CD8-positive, alpha-beta memory T cell (primary cell): Measurements from ENCODE around the gene PHF21A. TPM values are rescaled to one million over a fixed set of nuclear protein-coding genes. Genes with fewer than 3 reads are reported as not detected.

Source experiments
- CTCF ChIA-PET: fragments of 350-600 bp; sonication (Branson Sonifier 250); formaldehyde crosslinking; loops from one replicate; lab custom pipeline; 2021; ENCODE audit warnings: antibody characterized with exemption; lab: Charles Lee
- POLR2A ChIA-PET: fragments of 350-600 bp; sonication (Branson Sonifier 250); formaldehyde crosslinking; loops from one replicate; lab custom pipeline; 2021; ENCODE audit warnings: antibody characterized with exemption; lab: Charles Lee
- DNase-seq, 5 donors: peaks; one replicate each; pipeline versions ENCODE4 v3.0.0 to v3.0.0-alpha.2; 2020 to 2022; ENCODE audit warnings: mixed read lengths in 1 of 5
- H3K27ac ChIP-seq: one replicate; pipeline ENCODE4 v1.7.0; 2013; ENCODE audit warnings: low read depth, mild to moderate bottlenecking, low read length, moderate library complexity
- H3K27me3 ChIP-seq: 2 replicates; pipeline ENCODE4 v1.7.0; 2013; ENCODE audit warnings: low read length, mild to moderate bottlenecking; ENCODE audit not compliant: insufficient read depth, poor library complexity, severe bottlenecking
- H3K36me3 ChIP-seq: 2 replicates; pipeline ENCODE4 v1.7.0; 2013; ENCODE audit warnings: mild to moderate bottlenecking, low read length, moderate library complexity; ENCODE audit not compliant: insufficient read depth
- H3K4me1 ChIP-seq: 2 replicates; pipeline ENCODE4 v1.7.0; 2013; ENCODE audit warnings: mild to moderate bottlenecking, low read length, moderate library complexity; ENCODE audit not compliant: insufficient read depth
- H3K4me3 ChIP-seq: 2 replicates; pipeline ENCODE4 v1.7.0; 2013; ENCODE audit warnings: mild to moderate bottlenecking, low read length
- H3K9me3 ChIP-seq: 2 replicates; pipeline ENCODE4 v1.7.0; 2013; ENCODE audit warnings: mild to moderate bottlenecking, low read length
- H3K27ac Mint-ChIP-seq, 8 donors: one replicate each; pipeline ENCODE4 v1.8.0; 2020 to 2021; ENCODE audit warnings: mixed read lengths in 8 of 8, mild to moderate bottlenecking in 6 of 8, inconsistent platforms in 3 of 8, moderate library complexity in 3 of 8
- H3K27me3 Mint-ChIP-seq, 2 donors: one replicate each; pipeline ENCODE4 v1.8.0; 2020 to 2021; ENCODE audit warnings: mixed read lengths in 2 of 2, mild to moderate bottlenecking in 1 of 2, moderate library complexity in 1 of 2
- H3K36me3 Mint-ChIP-seq, 3 donors: one replicate each; pipeline ENCODE4 v1.8.0; 2020 to 2021; ENCODE audit warnings: mixed read lengths in 3 of 3, inconsistent platforms in 1 of 3, mild to moderate bottlenecking in 1 of 3
- H3K4me1 Mint-ChIP-seq, 3 donors: one replicate each; pipeline ENCODE4 v1.8.0; 2020 to 2021; ENCODE audit warnings: mixed read lengths in 3 of 3, inconsistent platforms in 1 of 3, mild to moderate bottlenecking in 1 of 3
- H3K4me3 Mint-ChIP-seq, 7 donors: one replicate each; pipeline ENCODE4 v1.8.0; 2020 to 2021; ENCODE audit warnings: mixed read lengths in 7 of 7, mild to moderate bottlenecking in 6 of 7, moderate library complexity in 4 of 7, inconsistent platforms in 2 of 7
- H3K9me3 Mint-ChIP-seq, 5 donors: one replicate each; pipeline ENCODE4 v1.8.0; 2020 to 2022; ENCODE audit warnings: mixed read lengths in 5 of 5, mild to moderate bottlenecking in 3 of 5, moderate library complexity in 2 of 5, inconsistent platforms in 1 of 5
- polyA plus RNA-seq: library from polyadenylated mRNA; unstranded; fragments of 300-500 nt; fragmentation: Illumina TruSeq; gene quantifications from one replicate; pipeline ENCODE4 v1.2.3, GENCODE V29; 2021
- total RNA-seq, 2 experiments: library from RNA; stranded (reverse); gene quantifications; one replicate each; pipeline ENCODE4 v1.2.3, GENCODE V29; 2021

PHF21A gene
- total and polyA plus RNA-seq, 3 experiments from 2014 or later, result 14.1 to 33.5 (median 30.5) TPM

GRCh38 chr11:46102843-46103242, 18.4 kb downstream of the PHF21A start:
- Mint-ChIP-seq H3K27me3 (no peaks in the 10 kb centered on the region), H3K9me3 (no peaks in the 10 kb centered on the region), H3K4me1 (peaks cover 50 to 82% (median 74%) of the 10 kb centered on the region in 3 donors), H3K36me3 (peaks cover 0 to 5% (median 0%) of the 10 kb centered on the region in 3 donors), H3K27ac (peak overlapping the region in 2 of 8 donors; percentile 12 to 22), H3K4me3 (no peak overlapping the region)
- Histone ChIP-seq H3K4me3 (no peak overlapping the region), H3K36me3 (no peaks in the 10 kb centered on the region), H3K9me3 (no peaks in the 10 kb centered on the region), H3K27ac (no peak overlapping the region), H3K4me1 (peaks cover 20% of the 10 kb centered on the region), H3K27me3 (no peaks in the 10 kb centered on the region)
- POLR2A ChIA-PET, result no interaction called here
- CTCF ChIA-PET, result interaction anchor here (1.6 kb wide), 1 partner anchor 24 kb away, joined by 4 read pairs; no protein-coding TSS in a partner anchor
- no peak for DNase-seq

- ChIA-PET CTCF (no interaction called here), POLR2A (no interaction called here)
- H3K27me3 ChIP-seq, result no peaks in the 10 kb centered on the region
- Mint-ChIP-seq H3K9me3 (no peaks in the 10 kb centered on the region), H3K27me3 (no peaks in the 10 kb centered on the region), H3K27ac (peak overlapping the region; percentile 24 to 94 (median 78)), H3K4me1 (peaks cover 59 to 87% (median 76%) of the 10 kb centered on the region in 3 donors), H3K36me3 (peaks cover 0 to 2% (median 0%) of the 10 kb centered on the region in 3 donors), H3K4me3 (peak overlapping the region; percentile 31 to 77 (median 70))
- peak in 1 of 5 donors; percentile 11 for DNase-seq
- H3K4me3 ChIP-seq, result peak overlapping the region; percentile 23
- H3K4me1 ChIP-seq, result peaks cover 18% of the 10 kb centered on the region
- no peaks in the 10 kb centered on the region for H3K36me3 ChIP-seq
- no peaks in the 10 kb centered on the region for H3K9me3 ChIP-seq
- H3K27ac ChIP-seq, result peak overlapping the region; percentile 4
Observed at GRCh38 chr11:46100670-46101069, 20.6 kb downstream of the PHF21A start.

GRCh38 chr11:46099963-46100316, 21.3 kb downstream of the PHF21A start:
- CTCF ChIA-PET, result no interaction called here
- peaks cover 52 to 80% (median 69%) of the 10 kb centered on the region in 3 donors for H3K4me1 Mint-ChIP-seq
- H3K36me3 ChIP-seq, result no peaks in the 10 kb centered on the region

GRCh38 chr11:46090375-46090774, 30.9 kb downstream of the PHF21A start:
- no peaks in the 10 kb centered on the region for H3K9me3 ChIP-seq
- Mint-ChIP-seq H3K36me3 (peaks cover 0 to 44% (median 8%) of the 10 kb centered on the region in 3 donors), H3K4me1 (peaks cover 13 to 18% (median 15%) of the 10 kb centered on the region in 3 donors), H3K27ac (no peak overlapping the region), H3K27me3 (no peaks in the 10 kb centered on the region), H3K4me3 (no peak overlapping the region), H3K9me3 (no peaks in the 10 kb centered on the region)
- DNase-seq, result no peak
- H3K36me3 ChIP-seq, result no peaks in the 10 kb centered on the region
- POLR2A ChIA-PET, result no interaction called here
- no peaks in the 10 kb centered on the region for H3K4me1 ChIP-seq
- CTCF ChIA-PET, result interaction anchor here (0.6 kb wide), 2 partner anchors 203 to 683 kb away, joined by 3 read pairs; no protein-coding TSS in a partner anchor
- no peak overlapping the region for H3K4me3 ChIP-seq
- no peak overlapping the region for H3K27ac ChIP-seq
- H3K27me3 ChIP-seq, result no peaks in the 10 kb centered on the region

More at GRCh38 chr11:46099963-46100316, 21.3 kb downstream of the PHF21A start:
- H3K4me1 ChIP-seq, result peaks cover 11% of the 10 kb centered on the region
- Mint-ChIP-seq H3K27me3 (no peaks in the 10 kb centered on the region), H3K36me3 (peaks cover 0 to 2% (median 0%) of the 10 kb centered on the region in 3 donors), H3K4me3 (peak overlapping the region; percentile 28 to 77 (median 70)), H3K9me3 (no peaks in the 10 kb centered on the region), H3K27ac (peak overlapping the region; percentile 61 to 94 (median 83))
- DNase-seq, result no peak
- no peaks in the 10 kb centered on the region for H3K27me3 ChIP-seq
- H3K4me3 ChIP-seq, result peak overlapping the region; percentile 21
- POLR2A ChIA-PET, result interaction anchor here (1.0 kb wide), 1 partner anchor 21 kb away, joined by 3 read pairs; the partner anchor contains the start of gene PHF21A
- H3K27ac ChIP-seq, result peak overlapping the region; percentile 17
- H3K9me3 ChIP-seq, result no peaks in the 10 kb centered on the region

GRCh38 chr11:46079662-46080061, 41.6 kb downstream of the PHF21A start:
- Histone ChIP-seq H3K4me3 (no peak overlapping the region), H3K36me3 (peaks cover 13% of the 10 kb centered on the region), H3K27me3 (no peaks in the 10 kb centered on the region), H3K9me3 (no peaks in the 10 kb centered on the region), H3K4me1 (no peaks in the 10 kb centered on the region), H3K27ac (no peak overlapping the region)
- ChIA-PET CTCF (no interaction called here), POLR2A (no interaction called here)
- no peak for DNase-seq
- no peak overlapping the region for H3K4me3 Mint-ChIP-seq
- H3K36me3 Mint-ChIP-seq, result peaks cover 3 to 69% (median 22%) of the 10 kb centered on the region in 3 donors
- H3K9me3 Mint-ChIP-seq, result no peaks in the 10 kb centered on the region
- H3K27ac Mint-ChIP-seq, result peak overlapping the region in 2 of 8 donors; percentile 6 to 70
- peaks cover 1 to 8% (median 2%) of the 10 kb centered on the region in 3 donors for H3K4me1 Mint-ChIP-seq
- H3K27me3 Mint-ChIP-seq, result no peaks in the 10 kb centered on the region

DNA sequence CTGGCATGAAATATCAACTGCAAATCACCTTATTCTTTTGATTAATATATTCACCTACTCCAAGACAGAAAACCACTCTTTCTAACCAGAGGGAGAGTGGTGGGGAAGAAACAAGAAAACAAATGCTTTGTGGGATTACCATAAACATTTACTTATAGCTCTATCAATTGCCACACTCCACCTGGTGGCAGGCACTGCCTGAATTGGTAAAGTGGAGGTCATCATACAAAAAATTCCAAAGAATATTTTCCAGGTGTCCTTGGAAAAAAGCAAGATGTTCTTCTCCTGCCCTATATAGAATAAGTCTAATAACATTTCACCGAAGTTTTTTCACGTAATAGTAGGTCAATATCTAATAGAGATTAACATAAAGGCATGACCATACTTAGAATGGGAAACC, 45.3 kb downstream of the PHF21A start:
- no peak overlapping the region for H3K27ac Mint-ChIP-seq
- H3K4me3 Mint-ChIP-seq, result no peak overlapping the region
- CTCF ChIA-PET, result no interaction called here
- no peaks in the 10 kb centered on the region for H3K9me3 ChIP-seq
- POLR2A ChIA-PET, result no interaction called here
- peaks cover 7% of the 10 kb centered on the region for H3K36me3 ChIP-seq
- H3K4me1 ChIP-seq, result no peaks in the 10 kb centered on the region
- H3K4me3 ChIP-seq, result no peak overlapping the region
- H3K36me3 Mint-ChIP-seq, result peaks cover 7 to 65% (median 18%) of the 10 kb centered on the region in 3 donors
- no peak for DNase-seq
- H3K4me1 Mint-ChIP-seq, result peaks cover 6 to 8% (median 8%) of the 10 kb centered on the region in 3 donors
- no peaks in the 10 kb centered on the region for H3K27me3 ChIP-seq
- no peaks in the 10 kb centered on the region for H3K27me3 Mint-ChIP-seq
- H3K9me3 Mint-ChIP-seq, result no peaks in the 10 kb centered on the region
- H3K27ac ChIP-seq, result no peak overlapping the region

DNA sequence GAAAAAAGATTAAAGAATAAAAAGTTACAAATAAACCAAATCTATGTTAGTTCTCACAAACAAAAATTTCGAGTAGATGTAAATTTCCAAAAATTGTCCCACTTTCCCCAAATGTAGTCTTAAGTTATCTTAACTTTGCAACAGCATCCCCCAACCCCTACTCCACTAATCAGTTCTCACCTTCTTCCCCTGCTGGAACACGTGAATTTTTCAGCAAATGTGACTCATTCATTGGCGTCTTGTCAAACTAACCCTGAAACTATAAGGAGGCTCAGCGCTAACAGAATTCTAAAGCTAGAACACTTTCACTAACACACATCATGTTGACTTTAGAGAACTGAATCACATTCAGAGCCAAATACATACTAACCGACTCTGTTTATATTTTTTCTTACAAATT, 46.1 kb downstream of the PHF21A start:
- peaks cover 7% of the 10 kb centered on the region for H3K36me3 ChIP-seq
- ChIA-PET CTCF (no interaction called here), POLR2A (no interaction called here)
- H3K27ac Mint-ChIP-seq, result peak overlapping the region in 1 of 8 donors; percentile 4
- no peaks in the 10 kb centered on the region for H3K9me3 ChIP-seq
- H3K27ac ChIP-seq, result no peak overlapping the region
- H3K4me3 Mint-ChIP-seq, result no peak overlapping the region
- peaks cover 6 to 8% (median 8%) of the 10 kb centered on the region in 3 donors for H3K4me1 Mint-ChIP-seq
- DNase-seq, result no peak
- peaks cover 7 to 64% (median 18%) of the 10 kb centered on the region in 3 donors for H3K36me3 Mint-ChIP-seq
- no peaks in the 10 kb centered on the region for H3K9me3 Mint-ChIP-seq
- H3K4me3 ChIP-seq, result no peak overlapping the region
- no peaks in the 10 kb centered on the region for H3K27me3 ChIP-seq
- H3K4me1 ChIP-seq, result no peaks in the 10 kb centered on the region
- no peaks in the 10 kb centered on the region for H3K27me3 Mint-ChIP-seq

GRCh38 chr11:46073632-46074031, 47.6 kb downstream of the PHF21A start:
- Histone ChIP-seq H3K9me3 (no peaks in the 10 kb centered on the region), H3K27me3 (no peaks in the 10 kb centered on the region), H3K4me3 (no peak overlapping the region), H3K36me3 (peaks cover 7% of the 10 kb centered on the region), H3K27ac (no peak overlapping the region), H3K4me1 (no peaks in the 10 kb centered on the region)
- Mint-ChIP-seq H3K27ac (no peak overlapping the region), H3K4me1 (peaks cover 8 to 14% (median 9%) of the 10 kb centered on the region in 3 donors), H3K36me3 (peaks cover 7 to 67% (median 18%) of the 10 kb centered on the region in 3 donors), H3K27me3 (no peaks in the 10 kb centered on the region), H3K4me3 (no peak overlapping the region), H3K9me3 (no peaks in the 10 kb centered on the region)
- CTCF ChIA-PET, result interaction anchor here (1.4 kb wide), 1 partner anchor 12 kb away, joined by 3 read pairs; no protein-coding TSS in a partner anchor
- POLR2A ChIA-PET, result interaction anchor here (0.7 kb wide), 1 partner anchor 930 kb away, joined by 4 read pairs; no protein-coding TSS in a partner anchor
- DNase-seq, result no peak
